Measurements from ENCODE around the gene CACNA2D4. TPM values are rescaled to one million over a fixed set of nuclear protein-coding genes. Genes with fewer than 3 reads are reported as not detected.

Gene CACNA2D4
- total and polyA plus RNA-seq, 2 donors from 2014 or later: 2.5 to 7.3 TPM

- DNase-seq (peak in 1 of 5 donors; percentile 5), FAIRE-seq (no peak)
- Histone ChIP-seq H3K27ac (ENCODE audit: low read depth in 2 of 2, low read length in 2 of 2) (no peak overlapping the region), H3K4me3 (ENCODE audit: low read length in 3 of 3) (no peak overlapping the region), H3K4me1 (ENCODE audit: control insufficient read depth in 2 of 3, insufficient read depth in 2 of 3, low read depth in 1 of 3, low read length in 3 of 3) (peaks cover 0 to 18% (median 4%) of the 10 kb centered on the region in 3 donors), H3K36me3 (ENCODE audit: control insufficient read depth in 2 of 3, insufficient read depth in 3 of 3, low read length in 3 of 3) (no peaks in the 10 kb centered on the region), H3K27me3 (ENCODE audit: control insufficient read depth, insufficient read depth, low read length) (no peaks in the 10 kb centered on the region), H3K9me3 (ENCODE audit: control insufficient read depth in 2 of 3, insufficient read depth in 1 of 3, low read length in 3 of 3) (no peaks in the 10 kb centered on the region), H3K9ac (ENCODE audit: low read length in 3 of 3) (no peak overlapping the region)
- no peak for TF ChIP-seq CTCF (IDR thresholded peaks at IDR 0.05; ENCODE audit: borderline replicate concordance, extremely low read depth, insufficient read depth)
- intact Hi-C loops (cut with DNase I): loop anchor here (5.0 to 10.0 kb wide), 2 partner anchors 140 to 142 kb away; no protein-coding TSS in a partner anchor
Measured at GRCh38 chr12:1794440-1795090, 123.9 kb downstream of the CACNA2D4 start.

- intact Hi-C loops (cut with DNase I): loop anchor here (5.0 to 10.0 kb wide), 2 partner anchors 141 kb away; no protein-coding TSS in a partner anchor
- Histone ChIP-seq H3K9ac (ENCODE audit: low read length in 3 of 3) (no peak overlapping the region), H3K27me3 (ENCODE audit: control insufficient read depth, insufficient read depth, low read length) (no peaks in the 10 kb centered on the region), H3K36me3 (ENCODE audit: control insufficient read depth in 2 of 3, insufficient read depth in 3 of 3, low read length in 3 of 3) (no peaks in the 10 kb centered on the region), H3K9me3 (ENCODE audit: control insufficient read depth in 2 of 3, insufficient read depth in 1 of 3, low read length in 3 of 3) (no peaks in the 10 kb centered on the region), H3K4me3 (ENCODE audit: low read length in 3 of 3) (no peak overlapping the region), H3K4me1 (ENCODE audit: control insufficient read depth in 2 of 3, insufficient read depth in 2 of 3, low read depth in 1 of 3, low read length in 3 of 3) (peaks cover 0 to 18% (median 4%) of the 10 kb centered on the region in 3 donors), H3K27ac (ENCODE audit: low read depth in 2 of 2, low read length in 2 of 2) (no peak overlapping the region)
- peak in 2 of 5 donors; percentile 8 to 35 for DNase-seq
- no peak for TF ChIP-seq CTCF (IDR thresholded peaks at IDR 0.05; ENCODE audit: borderline replicate concordance, extremely low read depth, insufficient read depth)
- FAIRE-seq: no peak
Measured at GRCh38 chr12:1793426-1794210, 124.8 kb downstream of the CACNA2D4 start.

- Histone ChIP-seq H3K4me3 (ENCODE audit: low read length in 3 of 3) (no peak overlapping the region), H3K4me1 (ENCODE audit: control insufficient read depth in 2 of 3, insufficient read depth in 2 of 3, low read depth in 1 of 3, low read length in 3 of 3) (peaks cover 0 to 18% (median 4%) of the 10 kb centered on the region in 3 donors), H3K27me3 (ENCODE audit: control insufficient read depth, insufficient read depth, low read length) (no peaks in the 10 kb centered on the region), H3K9ac (ENCODE audit: low read length in 3 of 3) (no peak overlapping the region), H3K9me3 (ENCODE audit: control insufficient read depth in 2 of 3, insufficient read depth in 1 of 3, low read length in 3 of 3) (no peaks in the 10 kb centered on the region), H3K27ac (ENCODE audit: low read depth in 2 of 2, low read length in 2 of 2) (no peak overlapping the region), H3K36me3 (ENCODE audit: control insufficient read depth in 2 of 3, insufficient read depth in 3 of 3, low read length in 3 of 3) (peaks cover 0 to 3% (median 0%) of the 10 kb centered on the region in 3 donors)
- intact Hi-C loops (cut with DNase I): loop anchor here (5.0 to 10.0 kb wide), 2 partner anchors 140 to 142 kb away; no protein-coding TSS in a partner anchor
- TF ChIP-seq CTCF (IDR thresholded peaks at IDR 0.05; ENCODE audit: borderline replicate concordance, extremely low read depth, insufficient read depth): no peak
- FAIRE-seq (no peak), DNase-seq (peak in 2 of 5 donors; percentile 6 to 27)
Measured at GRCh38 chr12:1792406-1792805, 126.0 kb downstream of the CACNA2D4 start.
